Transverse colon (tissue), 4 donors: ENCODE measurements around the gene UBL3.

ENCODE experiments used
- EP300 ChIP-seq: sonication (generic); formaldehyde crosslinking; IDR thresholded peaks from one replicate; pipeline ENCODE4 v1.6.1; 2017; ENCODE audit warnings: antibody characterized with exemption, low read depth
- POLR2A ChIP-seq: fragments of 450-650 bp; IDR thresholded peaks from one replicate; pipeline ENCODE4 v1.6.1; 2016; ENCODE audit warnings: antibody characterized with exemption, mild to moderate bottlenecking, moderate library complexity
- POLR2AphosphoS5 ChIP-seq, 3 donors: sonication (generic); formaldehyde crosslinking; IDR thresholded peaks; one replicate each; pipeline ENCODE4 v1.6.1; 2016; ENCODE audit warnings: antibody characterized with exemption in 3 of 3
- TF ChIP-seq, protein P1 (sequence below), 5 experiments: fragments of 200-600 bp in 3 of 5; fragments of 450-650 bp in 2 of 5; sonication (generic) in 3 of 5; IDR thresholded peaks; 1 replicate in 2 of 5; 2 replicates in 3 of 5; pipeline ENCODE4 v1.5.1; 2016 to 2017; ENCODE audit warnings: antibody characterized with exemption in 5 of 5, inconsistent platforms in 3 of 5, mild to moderate bottlenecking in 2 of 5, moderate library complexity in 1 of 5

DNA sequence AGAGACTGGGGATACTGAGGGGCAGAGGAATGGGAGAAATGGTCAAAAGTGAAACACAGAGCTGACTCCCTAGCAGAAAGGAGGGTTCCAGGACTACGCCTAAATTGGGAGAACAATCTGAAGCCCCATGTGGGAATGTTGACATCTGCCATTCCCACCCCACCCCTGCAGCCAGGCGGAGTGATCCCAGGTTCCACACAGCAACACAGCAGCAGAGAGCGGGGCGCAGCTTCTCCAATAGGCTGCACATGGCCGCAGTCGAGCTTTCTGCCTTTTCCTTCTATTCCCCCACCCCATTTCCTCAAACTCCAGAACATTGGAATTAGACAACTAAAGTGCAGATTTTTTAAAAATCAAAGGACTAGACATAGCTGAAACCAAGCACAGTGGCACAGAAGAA, 104.7 kb downstream of the UBL3 start:
- TF ChIP-seq, protein P1, sequence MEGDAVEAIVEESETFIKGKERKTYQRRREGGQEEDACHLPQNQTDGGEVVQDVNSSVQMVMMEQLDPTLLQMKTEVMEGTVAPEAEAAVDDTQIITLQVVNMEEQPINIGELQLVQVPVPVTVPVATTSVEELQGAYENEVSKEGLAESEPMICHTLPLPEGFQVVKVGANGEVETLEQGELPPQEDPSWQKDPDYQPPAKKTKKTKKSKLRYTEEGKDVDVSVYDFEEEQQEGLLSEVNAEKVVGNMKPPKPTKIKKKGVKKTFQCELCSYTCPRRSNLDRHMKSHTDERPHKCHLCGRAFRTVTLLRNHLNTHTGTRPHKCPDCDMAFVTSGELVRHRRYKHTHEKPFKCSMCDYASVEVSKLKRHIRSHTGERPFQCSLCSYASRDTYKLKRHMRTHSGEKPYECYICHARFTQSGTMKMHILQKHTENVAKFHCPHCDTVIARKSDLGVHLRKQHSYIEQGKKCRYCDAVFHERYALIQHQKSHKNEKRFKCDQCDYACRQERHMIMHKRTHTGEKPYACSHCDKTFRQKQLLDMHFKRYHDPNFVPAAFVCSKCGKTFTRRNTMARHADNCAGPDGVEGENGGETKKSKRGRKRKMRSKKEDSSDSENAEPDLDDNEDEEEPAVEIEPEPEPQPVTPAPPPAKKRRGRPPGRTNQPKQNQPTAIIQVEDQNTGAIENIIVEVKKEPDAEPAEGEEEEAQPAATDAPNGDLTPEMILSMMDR (IDR thresholded peaks at IDR 0.05) = no peak
- TF ChIP-seq POLR2A (no peak), POLR2AphosphoS5 (IDR thresholded peaks at IDR 0.05) (no peak), EP300 (no peak)
